ENCODE data around the gene LYSMD1. TPM values are rescaled to one million over a fixed set of nuclear protein-coding genes. Genes with fewer than 3 reads are reported as not detected.

Gene LYSMD1
- polyA plus RNA-seq, 12 donors: 10.5 to 13.8 (median 12.0) TPM; not detected in 2

- no peak for DNase-seq
Measured at GRCh38 chr1:151143057-151143435, 22.7 kb downstream of the LYSMD1 start.

GRCh38 chr1:151142411-151143056, 23.2 kb downstream of the LYSMD1 start:
- DNase-seq: no peak

GRCh38 chr1:151137789-151138188, 27.9 kb downstream of the LYSMD1 start:
- DNase-seq: no peak

- no peak for DNase-seq
Measured at GRCh38 chr1:151135433-151136385, 30.0 kb downstream of the LYSMD1 start.

- DNase-seq: no peak
Measured at GRCh38 chr1:151134991-151135390, 30.7 kb downstream of the LYSMD1 start.

- DNase-seq: no peak
Measured at GRCh38 chr1:151134396-151134795, 31.3 kb downstream of the LYSMD1 start.

GRCh38 chr1:151133018-151133806, 32.5 kb downstream of the LYSMD1 start:
- no peak for DNase-seq

GRCh38 chr1:151132335-151133017, 33.2 kb downstream of the LYSMD1 start:
- DNase-seq: no peak

GRCh38 chr1:151131701-151132334, 33.9 kb downstream of the LYSMD1 start:
- DNase-seq: peak; percentile 36

- DNase-seq: peak; percentile 88
Measured at GRCh38 chr1:151130987-151131586, 34.6 kb downstream of the LYSMD1 start.

GRCh38 chr1:151128800-151129199, 36.9 kb downstream of the LYSMD1 start:
- no peak for DNase-seq

- no peak for DNase-seq
Measured at GRCh38 chr1:151124763-151125403, 40.8 kb downstream of the LYSMD1 start.

GRCh38 chr1:151113877-151114276, 51.8 kb downstream of the LYSMD1 start:
- no peak for DNase-seq

Other genes starting within 250 kb of the LYSMD1 start
- 10 to 100 TPM in 11 of 12 donors, not detected in 1; 29.8 to 72.2 (median 39.1) TPM for gene SETDB1, start 239.5 kb downstream of the LYSMD1 start, polyA plus RNA-seq (ENCODE audit: insufficient read length in 12 of 12)
- 100 to 1,000 TPM in 2 of 12 donors, 10 to 100 TPM in 9, not detected in 1; 69.5 to 112 (median 78.8) TPM for gene CERS2, start 191.1 kb downstream of the LYSMD1 start, polyA plus RNA-seq (ENCODE audit: insufficient read length in 12 of 12)
- 1 to 10 TPM in 10 of 12 donors, not detected in 2; 1.7 to 5.3 (median 3.2) TPM for gene ANXA9, start 183.6 kb downstream of the LYSMD1 start, polyA plus RNA-seq (ENCODE audit: insufficient read length in 12 of 12)
- gene MINDY1, start 159.0 kb downstream of the LYSMD1 start, polyA plus RNA-seq (ENCODE audit: insufficient read length in 12 of 12): 10 to 100 TPM in 11 of 12 donors, not detected in 1; 15.5 to 35.9 (median 20.9) TPM
- 10 to 100 TPM in 11 of 12 donors, not detected in 1; 22.1 to 31.7 (median 27.7) TPM for gene PRUNE1, start 157.5 kb downstream of the LYSMD1 start, polyA plus RNA-seq (ENCODE audit: insufficient read length in 12 of 12)
- gene BNIPL, start 129.3 kb downstream of the LYSMD1 start, polyA plus RNA-seq (ENCODE audit: insufficient read length in 12 of 12): 10 to 100 TPM in 1 of 12 donors, 1 to 10 TPM in 4, under 1 TPM in 5, not detected in 2; 0.33 to 23.1 (median 0.91) TPM
- 10 to 100 TPM in 1 of 12 donors, 1 to 10 TPM in 10, not detected in 1; 5.1 to 11.8 (median 6.2) TPM for gene C1orf56, start 118.2 kb downstream of the LYSMD1 start, polyA plus RNA-seq (ENCODE audit: insufficient read length in 12 of 12)
- gene CDC42SE1, start 106.3 kb downstream of the LYSMD1 start, polyA plus RNA-seq (ENCODE audit: insufficient read length in 12 of 12): 100 to 1,000 TPM in 1 of 12 donors, 10 to 100 TPM in 11; 41.7 to 188 (median 61.7) TPM
- gene MLLT11, start 105.5 kb downstream of the LYSMD1 start, polyA plus RNA-seq (ENCODE audit: insufficient read length in 12 of 12): 10 to 100 TPM in 10 of 12 donors, 1 to 10 TPM in 1, not detected in 1; 8.1 to 23.4 (median 16.6) TPM
- 10 to 100 TPM in 1 of 12 donors, 1 to 10 TPM in 10, not detected in 1; 4.5 to 20.0 (median 6.2) TPM for gene GABPB2, start 95.1 kb downstream of the LYSMD1 start, polyA plus RNA-seq (ENCODE audit: insufficient read length in 12 of 12)
- 100 to 1,000 TPM in 3 of 12 donors, 10 to 100 TPM in 8, not detected in 1; 46.0 to 132 (median 78.0) TPM for gene SEMA6C, start 19.3 kb downstream of the LYSMD1 start, polyA plus RNA-seq (ENCODE audit: insufficient read length in 12 of 12)
- 1 to 10 TPM in 10 of 12 donors, not detected in 2; 1.1 to 4.5 (median 1.8) TPM for gene TNFAIP8L2, start 9.3 kb downstream of the LYSMD1 start, polyA plus RNA-seq (ENCODE audit: insufficient read length in 12 of 12)
- gene SCNM1, start 242 bp upstream of the LYSMD1 start, polyA plus RNA-seq (ENCODE audit: insufficient read length in 12 of 12): 10 to 100 TPM in 11 of 12 donors, not detected in 1; 23.1 to 54.8 (median 39.1) TPM
- gene TMOD4, start 10.1 kb upstream of the LYSMD1 start, polyA plus RNA-seq (ENCODE audit: insufficient read length in 12 of 12): 10 to 100 TPM in 9 of 12 donors, 1 to 10 TPM in 1, not detected in 2; 9.8 to 62.2 (median 37.7) TPM
- gene VPS72, start 24.3 kb upstream of the LYSMD1 start, polyA plus RNA-seq (ENCODE audit: insufficient read length in 12 of 12): 10 to 100 TPM in 11 of 12 donors, not detected in 1; 24.7 to 53.6 (median 45.3) TPM
- gene PIP5K1A, start 32.6 kb upstream of the LYSMD1 start, polyA plus RNA-seq (ENCODE audit: insufficient read length in 12 of 12): 10 to 100 TPM in 11 of 12 donors, not detected in 1; 31.0 to 72.1 (median 45.1) TPM
- gene PSMD4, start 88.8 kb upstream of the LYSMD1 start, polyA plus RNA-seq (ENCODE audit: insufficient read length in 12 of 12): 100 to 1,000 TPM in 10 of 12 donors, 10 to 100 TPM in 1, not detected in 1; 69.6 to 122 (median 110) TPM
- gene ZNF687, start 116.4 kb upstream of the LYSMD1 start, polyA plus RNA-seq (ENCODE audit: insufficient read length in 12 of 12): 10 to 100 TPM in 10 of 12 donors, 1 to 10 TPM in 1, not detected in 1; 9.9 to 27.0 (median 12.3) TPM
- 10 to 100 TPM in 11 of 12 donors, not detected in 1; 40.5 to 65.1 (median 50.5) TPM for gene PI4KB, start 161.5 kb upstream of the LYSMD1 start, polyA plus RNA-seq (ENCODE audit: insufficient read length in 12 of 12)
- gene RFX5, start 181.3 kb upstream of the LYSMD1 start, polyA plus RNA-seq (ENCODE audit: insufficient read length in 12 of 12): 10 to 100 TPM in 11 of 12 donors, not detected in 1; 19.0 to 33.3 (median 23.9) TPM
- 10 to 100 TPM in 11 of 12 donors, not detected in 1; 22.5 to 42.9 (median 28.8) TPM for gene SELENBP1, start 206.8 kb upstream of the LYSMD1 start, polyA plus RNA-seq (ENCODE audit: insufficient read length in 12 of 12)
- 100 to 1,000 TPM in 10 of 12 donors, 10 to 100 TPM in 1, not detected in 1; 94.7 to 173 (median 159) TPM for gene PSMB4, start 233.7 kb upstream of the LYSMD1 start, polyA plus RNA-seq (ENCODE audit: insufficient read length in 12 of 12)